ENCODE measurements around the gene PRAMEF26.
"Not testable (repeated sequence)": the region's sequence is repeated elsewhere in the genome, so short reads cannot be mapped to it uniquely, and the experiment has no call there.

PRAMEF26 gene

DNA sequence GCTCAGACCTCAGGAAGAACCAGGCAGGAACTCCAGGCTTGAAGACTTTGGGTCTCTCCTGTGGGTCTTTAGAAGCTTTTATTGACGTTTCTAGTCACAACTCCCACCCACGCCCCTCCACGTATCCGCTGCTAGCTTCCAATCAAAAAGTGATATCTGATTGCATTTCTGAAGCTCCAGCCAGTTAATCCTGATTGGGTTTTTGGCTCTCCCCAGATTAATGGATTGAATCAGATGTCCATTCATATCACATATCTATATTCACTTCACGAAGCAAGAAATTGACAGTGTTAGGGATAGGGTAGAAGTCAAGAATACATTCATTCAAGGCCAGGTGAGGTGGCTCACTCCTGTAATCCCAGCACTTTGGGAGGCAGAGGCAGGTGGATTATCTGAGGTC is at the start of gene PRAMEF26:
Gene PRAMEF26 (minus strand): TSS at position 101 of the 400 bp plus-strand sequence. CDS start 2,914 bp downstream, outside the sequence.
- DNase-seq (ENCODE audit: low spot score); CTCF ChIA-PET; POLR2A ChIA-PET (ENCODE audit: low non-redundant PET); H3K27ac ChIP-seq: not testable (repeated sequence)

DNA sequence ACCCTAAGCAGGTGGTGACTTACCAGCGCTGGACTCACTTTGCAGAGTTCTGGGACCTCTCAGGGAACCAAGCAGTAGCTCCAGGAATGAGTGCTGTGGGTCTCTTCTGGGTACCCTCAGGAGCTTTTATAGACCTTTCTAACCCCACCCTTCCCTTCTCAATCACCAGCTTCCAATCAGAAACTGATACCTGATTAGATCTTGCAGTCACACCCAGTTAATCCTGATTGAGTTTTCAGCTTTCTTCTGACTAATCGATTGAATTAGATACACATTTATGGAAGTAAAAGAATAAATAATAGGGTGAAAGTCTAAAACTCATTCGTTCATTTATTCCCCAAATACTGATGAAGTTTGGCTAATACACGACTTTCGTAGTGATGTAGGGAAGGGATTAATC is 45.5 kb upstream of the PRAMEF26 start, which contains the start of gene PRAMEF13:
Gene PRAMEF13 (minus strand): TSS at position 101 of the 400 bp plus-strand sequence. CDS start 1,820 bp downstream, outside the sequence.
- POLR2A ChIA-PET (ENCODE audit: low non-redundant PET) = not testable (repeated sequence)

DNA sequence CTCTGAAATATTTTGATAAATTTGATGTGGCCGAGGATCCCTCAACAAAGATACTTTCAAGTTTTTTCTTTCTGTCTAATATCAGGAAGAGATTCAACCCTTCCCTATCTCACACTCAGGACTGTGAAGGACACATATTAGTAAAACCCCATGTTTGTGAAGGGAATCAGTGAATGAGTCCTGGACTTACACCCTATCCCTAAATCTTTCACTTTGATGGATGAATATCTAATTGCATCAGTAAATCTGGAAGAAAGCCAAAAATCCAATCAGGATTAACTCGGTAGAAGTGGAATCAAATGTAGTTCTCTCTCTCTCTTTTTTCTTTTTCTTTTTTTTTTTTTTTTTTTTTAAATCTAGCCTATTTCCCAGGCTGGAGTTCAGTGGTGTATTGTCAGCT is 15.7 kb upstream of the PRAMEF26 start, which contains the start of gene PRAMEF9:
Gene PRAMEF9 (plus strand): TSS at position 301 of the 400 bp plus-strand sequence. CDS start 3,433 bp downstream, outside the sequence.
- H3K27ac ChIP-seq; POLR2A ChIA-PET (ENCODE audit: low non-redundant PET); CTCF ChIA-PET; DNase-seq (ENCODE audit: low spot score): not testable (repeated sequence)

More for the DNA sequence above, 45.5 kb upstream of the PRAMEF26 start, which contains the start of gene PRAMEF13:
- H3K27ac ChIP-seq; DNase-seq (ENCODE audit: low spot score); CTCF ChIA-PET: not testable (repeated sequence)

DNA sequence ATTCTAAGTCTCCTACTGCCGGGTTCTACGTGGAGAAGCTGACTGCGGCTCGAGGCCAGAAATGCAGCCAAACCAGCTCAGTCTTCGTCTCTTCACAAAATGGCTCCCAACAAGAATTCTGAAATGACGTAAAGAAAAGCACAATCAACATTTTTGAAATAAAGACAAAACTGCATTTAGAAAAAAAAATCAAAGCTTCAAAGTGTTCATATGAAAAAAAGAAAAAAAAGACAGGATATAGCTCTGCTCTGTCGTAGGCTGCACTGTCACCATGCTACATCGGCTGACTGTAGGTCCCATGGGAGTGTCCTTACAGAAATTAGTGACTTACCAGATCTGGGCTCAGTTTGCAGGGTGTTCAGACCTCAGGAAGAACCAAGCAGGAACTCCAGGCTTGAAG is 9.7 kb upstream of the PRAMEF26 start, which contains the start of gene HNRNPCL4:
Gene HNRNPCL4 (minus strand): TSS at position 101 of the 400 bp plus-strand sequence. CDS start 164 bp downstream, outside the sequence.
- POLR2A ChIA-PET (ENCODE audit: low non-redundant PET); H3K27ac ChIP-seq; CTCF ChIA-PET; DNase-seq (ENCODE audit: low spot score): not testable (repeated sequence)

DNA sequence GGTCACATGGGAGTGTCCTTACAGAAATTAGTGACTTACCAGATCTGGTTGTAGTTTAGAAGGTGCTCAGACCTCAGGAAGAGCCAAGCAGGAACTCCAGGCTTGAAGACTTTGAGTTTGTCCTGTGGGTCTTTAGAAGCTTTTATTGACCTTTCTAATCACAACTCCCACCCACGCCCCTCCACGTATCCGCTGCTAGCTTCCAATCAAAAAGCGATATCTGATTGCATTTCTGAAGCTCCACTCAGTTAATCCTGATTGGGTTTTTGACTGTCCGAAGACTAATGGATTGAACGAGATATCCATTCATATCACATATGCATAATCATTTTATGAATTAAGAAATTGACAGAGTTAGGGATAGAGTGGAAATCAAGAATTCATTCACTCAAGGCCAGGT is 39.1 kb downstream of the PRAMEF26 start, which contains the start of gene HNRNPCL2:
Gene HNRNPCL2 (minus strand): TSS at position 101 of the 400 bp plus-strand sequence. CDS start 454 bp downstream, outside the sequence.
- H3K27ac ChIP-seq; DNase-seq (ENCODE audit: low spot score); CTCF ChIA-PET; POLR2A ChIA-PET (ENCODE audit: low non-redundant PET): not testable (repeated sequence)
